NCI-H146 treated with DMSO at 0.1 percent for 48 hours (cell line): Measurements from ENCODE around the gene PRKCA.
"Not testable (repeated sequence)": the region's sequence is repeated elsewhere in the genome, so short reads cannot be mapped to it uniquely, and the experiment has no call there.

Experiments used
- DNase-seq: peaks from one replicate; lab custom pipeline; 2025; ENCODE audit not compliant: unreplicated experiment; lab: John Stamatoyannopoulos, UW

Gene PRKCA

DNA sequence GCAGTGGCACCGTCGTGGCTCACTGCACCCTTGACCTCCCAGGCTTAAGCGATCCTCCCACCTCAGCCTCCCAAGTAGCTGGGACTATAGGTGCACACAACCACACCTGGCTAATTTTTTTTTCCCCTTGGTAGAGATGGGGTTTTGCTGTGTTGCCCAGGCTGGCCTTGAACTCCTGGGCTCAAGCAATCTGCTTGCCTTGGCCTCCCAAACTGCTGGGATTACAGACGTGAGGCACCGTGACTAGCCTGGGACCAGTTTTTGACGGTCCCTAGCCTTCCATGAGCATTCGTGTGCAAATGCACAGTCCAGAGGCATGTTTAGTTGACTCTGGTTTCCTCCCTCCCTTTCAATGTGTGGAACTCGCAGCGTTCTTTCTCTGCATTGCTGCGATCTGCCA is 48.2 kb downstream of the PRKCA start:
- not testable (repeated sequence) for DNase-seq

DNA sequence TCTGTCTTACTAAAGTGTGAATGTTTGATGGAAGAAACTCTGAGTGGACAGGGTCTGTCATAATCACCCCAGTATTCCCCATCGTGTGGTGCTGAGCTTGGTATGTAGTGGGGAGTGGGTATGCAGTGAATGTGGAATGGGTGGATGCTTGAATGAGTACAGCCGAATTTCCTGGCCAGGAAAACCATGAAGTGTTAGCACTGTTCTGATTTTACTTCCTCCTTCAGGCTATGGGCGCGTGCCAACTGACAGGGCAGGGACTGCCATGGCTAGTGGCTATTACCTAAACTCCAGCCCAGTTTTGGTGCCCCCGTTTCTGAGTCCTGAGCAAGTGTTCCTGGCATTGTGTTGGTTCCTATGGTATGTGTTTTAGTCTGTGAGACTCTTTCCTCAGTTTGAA is 48.6 kb downstream of the PRKCA start:
- DNase-seq: no peak

DNA sequence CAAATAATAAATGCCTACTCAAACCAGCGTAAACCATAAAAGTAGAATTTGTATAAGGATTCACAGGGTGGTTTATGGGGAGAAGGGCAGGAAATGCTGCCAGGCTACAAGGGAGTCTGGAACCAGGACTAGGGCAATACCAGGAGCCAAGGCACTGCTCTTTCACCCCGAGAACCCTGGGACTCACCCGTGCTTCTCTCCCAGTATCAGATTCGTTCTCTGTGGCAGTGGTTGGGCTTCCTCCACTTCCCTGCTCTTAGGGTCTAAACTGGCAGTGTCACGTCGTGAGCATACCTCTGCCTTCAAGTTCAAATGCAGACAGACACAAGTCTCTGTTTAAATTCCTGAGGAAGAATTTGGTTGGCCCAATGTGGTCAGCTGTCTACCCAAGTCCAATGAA is 49.3 kb downstream of the PRKCA start:
- DNase-seq: no peak

DNA sequence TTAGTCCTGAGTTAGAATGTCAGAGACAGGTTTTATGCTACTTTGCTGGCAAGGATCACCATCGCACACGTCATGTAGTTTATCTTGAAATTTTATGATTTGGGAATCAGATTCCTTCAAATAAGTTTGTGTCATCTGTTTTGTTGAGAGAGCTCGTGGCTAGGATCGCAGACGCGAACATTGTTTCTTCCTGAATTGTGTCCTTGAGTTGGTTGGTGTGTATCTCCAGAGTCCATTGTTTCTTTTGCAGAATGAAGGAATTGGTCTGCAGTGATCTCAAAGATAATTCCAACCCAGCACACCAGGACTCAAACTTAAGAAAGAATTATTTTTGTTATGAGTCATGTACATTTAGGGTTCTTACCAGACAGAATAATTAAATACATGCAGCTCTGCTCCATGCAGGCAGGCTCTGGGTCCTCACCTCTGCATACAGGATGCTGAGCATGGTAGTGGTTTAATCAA is 51.6 kb downstream of the PRKCA start:
- no peak for DNase-seq

DNA sequence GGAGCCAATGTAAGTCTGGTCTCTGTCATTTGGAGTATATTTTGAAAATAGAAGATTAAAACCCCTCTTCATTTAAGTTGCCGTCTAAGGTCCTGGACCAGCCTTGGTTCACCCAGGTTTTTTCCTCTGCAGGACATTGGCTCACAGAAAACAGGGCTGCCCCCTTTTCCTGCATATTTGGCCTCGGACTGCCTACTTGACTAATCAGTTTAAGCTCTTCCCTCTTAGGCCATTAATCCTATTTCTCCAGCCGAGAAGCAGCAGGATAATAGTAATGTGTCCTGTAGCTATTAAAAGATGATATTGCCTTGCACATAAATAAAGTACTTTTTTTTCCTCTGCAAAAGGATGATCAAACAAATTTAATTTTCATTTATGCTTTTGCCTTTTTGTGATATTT is 52.1 kb downstream of the PRKCA start:
- DNase-seq: no peak

DNA sequence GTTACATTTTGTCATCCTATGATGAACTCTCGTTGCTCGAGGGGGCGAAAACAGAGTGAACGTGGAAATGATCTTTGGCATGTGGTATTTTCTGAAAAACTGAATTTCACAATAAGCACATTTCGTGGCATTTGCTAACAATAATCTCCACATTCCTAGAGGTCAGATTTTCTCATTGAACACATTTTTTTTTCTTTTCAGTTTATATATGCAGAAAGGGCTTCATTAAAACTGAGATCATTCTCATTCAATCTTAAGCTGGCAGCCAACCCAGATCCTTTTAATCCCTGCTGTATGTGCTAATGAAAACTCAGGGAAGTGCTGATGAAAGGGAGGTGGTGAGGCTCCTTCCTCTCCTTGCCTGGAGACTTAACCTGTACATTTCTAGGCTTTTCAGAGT is 52.6 kb downstream of the PRKCA start:
- no peak for DNase-seq

DNA sequence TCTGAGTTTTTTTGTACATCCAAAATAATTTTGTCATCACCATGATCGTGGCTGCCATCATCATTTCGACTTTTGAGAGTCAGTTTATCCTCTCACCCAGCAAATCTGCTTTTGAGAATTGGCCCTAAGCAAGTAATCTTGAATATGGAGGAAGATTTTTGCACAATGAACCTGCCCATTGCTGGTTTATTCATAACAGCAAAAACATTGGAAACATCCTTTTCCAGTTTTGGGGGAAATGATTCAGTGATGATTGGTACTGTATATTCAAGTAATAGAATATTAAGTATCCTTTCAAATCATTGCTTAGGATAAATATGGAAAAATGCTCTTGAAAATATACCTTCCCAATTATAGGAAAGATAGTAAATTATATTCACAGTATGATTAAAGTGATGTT is 53.1 kb downstream of the PRKCA start:
- no peak for DNase-seq

DNA sequence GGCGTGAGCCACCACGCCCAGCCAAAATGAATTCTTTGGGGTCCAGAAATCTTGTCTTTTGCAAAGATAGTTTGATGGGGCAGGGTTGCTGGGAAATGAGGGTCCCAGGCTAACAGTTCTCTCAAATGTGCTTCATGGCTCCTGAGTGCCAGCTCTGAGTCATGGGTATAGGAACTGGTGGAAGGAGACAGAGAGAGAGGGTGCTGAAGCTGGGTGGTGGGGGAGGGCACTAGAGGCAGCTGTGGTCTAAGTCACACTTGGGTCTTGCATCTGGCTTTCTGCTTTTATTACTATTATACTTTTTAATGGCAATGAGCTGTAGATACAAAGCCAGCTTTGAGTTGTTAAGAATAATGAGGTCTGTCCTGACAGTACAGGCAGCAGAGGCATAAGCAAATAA is 54.6 kb downstream of the PRKCA start:
- no peak for DNase-seq

DNA sequence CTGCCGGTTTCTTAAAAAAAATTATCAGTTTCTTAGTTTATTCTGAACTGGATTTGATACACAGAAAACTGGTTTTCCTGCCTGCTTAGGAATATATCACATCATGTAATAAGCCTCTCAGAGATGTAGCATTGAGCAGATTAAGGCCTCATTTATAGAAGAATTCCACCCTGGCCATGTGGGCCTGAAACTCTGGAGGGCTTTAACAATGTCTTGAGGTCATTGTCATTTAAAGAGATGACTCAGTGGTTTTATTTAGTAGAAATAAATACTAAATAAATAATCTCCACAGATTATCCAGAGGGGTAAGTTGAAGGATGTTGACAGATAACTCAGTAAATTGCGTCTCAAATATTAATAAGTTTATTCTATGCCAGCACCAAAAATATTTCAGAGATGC is 56.9 kb downstream of the PRKCA start:
- DNase-seq: no peak

DNA sequence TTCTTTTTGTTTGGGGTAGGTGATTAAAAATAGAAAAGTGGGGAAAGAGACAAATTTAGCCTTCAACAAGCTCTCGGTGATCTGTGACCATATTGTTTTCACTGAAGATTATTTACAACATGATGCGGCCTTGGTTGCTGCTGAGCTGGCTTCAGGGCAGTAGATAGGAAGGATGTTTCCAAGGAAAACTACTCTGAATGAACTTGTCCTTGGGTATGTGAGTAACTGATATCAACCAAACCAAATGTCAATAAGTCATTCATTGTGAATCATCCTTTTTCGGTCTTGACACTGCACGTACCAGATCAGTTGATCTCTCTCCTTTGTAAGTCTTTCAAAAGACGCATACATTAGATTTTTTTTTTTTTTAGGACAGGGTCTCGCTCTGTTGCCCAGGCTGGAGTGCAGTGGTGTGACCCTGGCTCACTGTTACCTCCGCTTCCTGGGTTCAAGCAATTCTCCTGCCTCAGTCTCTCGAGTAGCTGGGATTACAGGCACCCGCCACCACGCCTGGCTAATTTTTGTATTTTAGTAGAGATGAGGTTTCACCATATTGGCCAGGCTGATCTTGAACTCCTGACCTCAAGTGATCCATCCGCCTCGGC is 58.6 kb downstream of the PRKCA start:
- not testable (repeated sequence) for DNase-seq

DNA sequence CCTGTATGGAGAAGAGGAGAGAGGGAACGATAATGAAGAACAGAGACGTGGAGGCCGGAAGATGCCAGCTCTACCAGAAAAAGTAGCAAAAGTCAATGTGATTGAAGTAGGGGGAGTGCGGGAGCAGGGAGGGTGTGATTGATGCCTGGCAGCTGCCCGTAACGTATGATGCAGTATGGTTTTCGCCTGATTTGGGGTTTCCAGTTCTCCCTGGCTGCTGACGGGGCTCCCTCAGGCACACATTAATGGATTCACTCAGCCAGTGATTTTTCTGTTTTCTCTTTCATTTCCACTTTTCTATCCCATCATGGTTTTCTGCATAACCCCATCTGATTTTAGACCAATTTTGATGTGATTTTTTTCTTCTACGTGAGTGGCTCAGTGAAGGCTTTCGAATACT is 62.1 kb downstream of the PRKCA start:
- DNase-seq: no peak

DNA sequence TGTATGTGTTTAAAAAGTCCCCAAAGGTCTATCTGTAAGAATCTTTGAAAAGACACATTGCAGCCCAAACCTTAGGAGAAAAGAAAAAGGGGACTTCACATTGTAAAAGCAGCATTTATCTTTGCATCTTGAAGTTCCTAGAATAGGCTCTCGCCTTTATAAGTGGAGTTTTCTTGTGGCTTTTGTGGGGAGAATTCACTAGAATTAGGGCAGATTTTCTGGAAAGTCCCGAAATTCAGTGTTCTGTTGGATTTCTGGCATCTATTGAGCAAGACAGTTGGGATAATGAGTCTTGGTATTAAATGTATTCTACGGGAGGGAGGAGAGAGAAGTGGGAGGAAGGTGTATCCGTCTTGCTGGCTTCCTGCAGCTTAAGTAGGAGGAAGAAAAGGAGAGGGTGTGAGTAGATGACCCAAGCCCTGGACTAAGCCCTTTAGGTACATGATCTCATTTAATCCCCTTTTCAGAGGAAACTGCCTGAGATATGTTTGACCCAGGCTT is 62.6 kb downstream of the PRKCA start:
- no peak for DNase-seq

DNA sequence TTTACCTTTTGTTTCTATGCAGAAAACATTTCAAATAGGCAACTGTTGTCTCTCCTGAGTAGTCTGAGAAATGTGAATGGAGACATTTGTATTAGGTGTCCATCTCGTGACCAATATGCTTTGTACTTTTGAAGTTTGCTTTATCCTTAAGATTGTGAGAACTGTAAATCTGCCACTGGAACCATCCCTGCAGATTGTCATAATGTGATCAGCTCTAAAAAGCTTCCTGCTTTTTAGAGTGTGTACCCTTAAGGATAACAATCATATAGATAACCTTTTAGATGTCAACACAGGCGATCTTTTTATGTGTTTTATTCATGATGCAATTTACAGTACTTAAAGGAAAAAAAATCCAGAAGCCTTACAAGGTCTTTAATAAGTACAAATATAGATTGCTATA is 63.5 kb downstream of the PRKCA start:
- no peak for DNase-seq

DNA sequence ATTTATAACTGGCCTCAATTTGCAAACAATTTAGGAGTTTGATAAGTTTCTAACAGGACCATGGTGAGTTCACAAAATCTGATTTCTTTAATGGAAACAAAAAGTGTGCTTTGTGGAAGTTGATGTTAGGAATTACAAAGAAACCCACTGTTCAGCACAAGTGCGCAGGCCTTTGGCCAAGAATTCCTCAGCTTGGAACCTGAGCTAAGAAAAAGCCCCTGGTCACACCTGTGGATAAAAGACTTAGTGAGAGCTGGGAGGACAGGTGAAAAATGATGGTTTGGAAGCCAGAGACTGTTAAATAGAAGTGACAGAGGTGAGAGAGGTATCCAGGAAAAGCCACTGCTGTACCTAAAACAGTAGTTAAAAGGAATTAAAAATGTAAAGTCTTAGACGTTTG is 64.7 kb downstream of the PRKCA start:
- DNase-seq: no peak

DNA sequence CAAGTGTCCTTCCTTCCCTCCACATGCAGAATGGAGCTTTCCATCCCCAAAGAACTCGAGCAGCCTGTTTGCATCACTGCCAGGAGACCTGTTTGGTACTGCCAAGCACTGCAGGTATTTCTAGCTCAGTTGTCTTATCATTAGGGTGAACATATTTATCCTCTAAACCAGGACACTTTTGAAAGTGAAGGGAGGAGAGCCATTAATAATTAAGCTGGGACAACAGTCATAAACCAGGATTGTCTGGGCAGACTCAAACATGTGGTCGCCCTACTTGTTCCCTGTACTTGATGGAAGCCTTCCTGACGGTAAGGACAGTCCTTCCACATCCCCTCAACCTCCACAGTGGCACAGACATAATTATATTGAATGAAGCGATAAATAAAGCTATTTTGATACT is 67.4 kb downstream of the PRKCA start:
- no peak for DNase-seq

DNA sequence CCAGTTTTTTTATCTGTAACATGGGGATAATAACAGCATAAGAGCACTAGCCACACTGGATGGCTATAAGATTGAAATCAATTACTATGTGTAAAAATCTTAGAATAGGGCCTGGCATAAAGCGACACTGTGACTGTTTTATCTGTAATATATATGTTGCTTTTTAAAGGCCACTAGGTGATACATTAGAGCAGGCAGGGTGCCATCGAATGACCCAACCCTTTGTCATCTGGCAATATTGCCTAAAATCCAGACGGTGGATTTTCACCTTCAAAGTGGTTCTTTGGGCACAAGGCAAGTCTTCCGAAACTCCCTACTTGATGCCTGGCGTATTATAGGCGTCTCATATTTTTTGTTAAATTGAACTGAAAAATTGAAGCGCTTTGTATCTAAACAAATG is 69.1 kb downstream of the PRKCA start:
- DNase-seq: no peak

DNA sequence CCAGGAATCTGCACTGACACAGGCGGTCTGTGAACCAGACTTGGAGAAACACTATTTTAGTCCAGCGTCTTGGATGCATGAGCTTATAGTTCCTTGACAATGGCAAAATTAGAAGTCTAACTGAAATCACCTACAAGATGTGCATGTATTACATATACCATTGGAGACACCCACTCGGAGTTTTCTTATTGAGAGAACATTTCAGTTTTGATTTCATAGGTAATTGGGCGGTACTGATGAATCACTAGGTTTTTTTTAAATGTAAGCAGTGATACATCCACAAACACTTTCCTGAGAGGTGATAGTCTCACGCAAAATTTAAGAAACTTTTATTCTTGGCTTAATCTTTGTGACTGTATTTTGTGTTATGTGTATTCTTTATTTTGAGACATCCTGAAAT is 69.8 kb downstream of the PRKCA start:
- no peak for DNase-seq

DNA sequence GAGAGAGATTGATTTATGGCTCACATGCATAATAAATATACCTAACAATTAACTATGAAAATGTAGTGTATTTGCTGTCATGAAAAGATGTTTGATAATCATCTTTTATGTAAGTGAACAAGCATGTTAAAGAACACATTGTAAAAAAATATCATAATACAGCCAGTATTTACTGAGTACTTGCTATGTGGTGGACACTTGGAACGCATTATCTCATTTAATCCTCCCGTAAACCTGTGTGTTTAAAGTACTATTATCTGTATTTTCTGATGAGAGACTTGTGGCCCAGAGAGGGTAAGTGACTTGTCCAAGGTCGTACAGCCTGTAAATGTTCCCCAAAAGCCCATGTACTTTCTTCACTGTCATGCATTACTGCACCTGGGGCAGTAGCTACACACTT is 70.7 kb downstream of the PRKCA start:
- no peak for DNase-seq

DNA sequence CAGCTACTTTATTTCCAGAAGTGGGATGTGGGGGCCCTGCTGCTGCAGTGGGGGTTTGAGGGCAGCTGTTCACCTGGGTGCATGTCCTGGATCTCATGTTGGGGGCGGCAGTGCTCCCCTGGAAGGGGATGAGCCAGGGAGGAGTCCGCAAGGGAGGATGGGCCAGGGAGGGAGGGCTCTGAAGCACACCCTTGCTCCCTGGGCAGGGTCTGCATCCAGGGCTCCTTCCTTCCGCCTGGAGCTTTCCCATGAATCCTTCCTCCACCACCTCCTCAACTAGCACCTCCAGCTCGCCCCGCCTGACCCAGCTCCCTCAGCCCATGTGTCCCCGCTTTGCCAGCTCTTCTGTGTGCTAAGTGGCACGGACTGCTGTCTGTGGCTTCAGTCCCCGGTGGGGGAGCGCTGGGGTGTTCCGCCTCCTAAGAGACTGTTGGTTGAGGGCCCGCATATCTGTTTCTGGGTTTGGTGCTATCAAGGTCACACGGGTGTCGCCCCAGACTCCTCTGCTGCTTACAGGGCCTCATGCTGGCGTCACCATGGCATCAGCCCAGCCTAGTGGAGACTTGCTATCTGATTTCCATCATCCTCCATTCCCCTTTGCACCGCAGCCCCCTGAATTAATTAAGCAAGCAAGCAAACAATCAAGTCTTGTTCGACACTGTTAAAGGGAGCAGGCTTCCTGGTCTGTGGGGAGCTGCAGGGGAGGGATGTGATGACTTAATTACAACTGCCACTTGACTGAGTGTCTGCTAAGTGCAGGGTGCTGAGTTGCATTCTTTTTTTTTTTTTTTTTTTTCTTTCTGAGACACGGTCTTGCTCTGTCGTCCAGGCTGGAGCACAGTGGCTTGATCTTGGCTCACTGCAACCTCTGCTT is 71.8 kb downstream of the PRKCA start:
- peak; percentile 9 for DNase-seq

DNA sequence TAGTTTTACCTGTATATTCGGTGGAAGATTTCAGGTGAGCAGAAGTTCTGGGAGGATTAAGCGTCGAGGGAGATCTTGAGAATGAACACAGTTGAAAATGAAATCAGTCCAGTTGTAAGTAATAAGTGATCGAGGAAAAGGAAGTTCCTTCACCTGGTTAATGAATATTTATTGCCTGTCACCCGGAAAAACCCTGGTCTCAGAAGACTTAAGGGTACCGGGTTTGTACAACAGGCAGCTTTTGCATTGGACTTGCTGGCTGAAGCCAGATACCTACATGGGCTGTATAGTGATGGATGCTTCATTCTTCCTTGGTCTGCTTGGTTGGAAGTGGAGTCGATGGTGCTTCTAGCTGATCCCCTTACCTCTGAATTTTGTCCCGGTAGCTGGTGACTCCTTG is 72.7 kb downstream of the PRKCA start:
- DNase-seq: no peak

DNA sequence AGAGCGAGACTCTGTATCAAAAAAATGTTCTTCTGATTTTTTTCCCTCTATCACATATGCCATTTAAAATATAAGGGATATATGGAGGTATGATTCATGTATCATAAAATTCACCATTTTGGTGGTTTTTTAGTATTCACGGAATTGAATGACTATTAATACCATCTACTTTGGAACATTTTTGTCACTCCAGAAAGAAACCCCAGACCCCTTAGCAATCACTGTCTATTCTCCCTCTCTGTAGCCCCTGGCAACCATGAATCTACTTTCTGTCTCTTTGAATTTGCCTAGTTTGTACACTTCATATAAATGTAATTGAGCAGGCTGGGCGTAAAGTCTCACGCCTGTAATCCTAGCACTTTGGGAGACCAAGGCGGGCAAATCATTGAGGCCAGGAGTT is 75.9 kb downstream of the PRKCA start:
- no peak for DNase-seq

DNA sequence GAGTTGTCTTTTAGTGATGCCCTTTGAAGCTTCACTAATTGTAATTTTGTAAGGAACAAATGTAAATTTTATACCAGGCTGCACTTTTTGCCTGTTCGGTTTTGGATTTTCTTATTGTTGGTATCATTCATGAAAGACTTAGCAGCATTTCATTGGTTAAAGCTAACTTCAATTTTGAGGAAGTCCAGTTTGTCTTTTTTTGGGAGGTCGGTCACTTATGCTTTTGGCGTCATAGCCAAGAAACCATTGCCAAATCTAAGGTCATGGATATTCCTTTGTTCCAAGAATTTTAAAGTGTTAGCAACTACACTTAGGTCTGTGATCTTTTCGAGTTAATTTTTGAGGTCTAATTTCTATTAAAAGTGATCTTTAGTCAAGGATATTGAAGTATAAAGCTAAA is 77.1 kb downstream of the PRKCA start:
- no peak for DNase-seq

DNA sequence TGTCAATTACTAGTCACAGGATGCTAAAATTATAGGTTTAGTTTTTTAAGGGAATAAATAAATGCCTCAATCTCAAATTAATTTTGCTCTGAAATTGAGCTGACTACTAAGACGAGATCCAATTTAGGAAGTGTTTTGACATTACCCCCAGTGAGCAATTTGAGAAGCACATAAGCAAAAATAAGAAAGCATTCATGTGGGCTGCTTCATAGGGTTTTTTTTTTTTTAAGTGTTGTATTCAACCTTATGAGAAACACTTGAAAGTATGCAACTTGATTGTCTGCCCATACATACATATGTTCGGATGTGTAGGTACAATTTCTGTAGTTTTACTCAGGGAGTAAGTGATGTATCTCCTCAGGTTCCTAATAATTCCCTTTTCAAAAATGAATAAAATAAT is 77.6 kb downstream of the PRKCA start:
- no peak for DNase-seq
